Suprapubic skin (tissue), 4 donors: Measurements from ENCODE around the gene DUOX2. TPM values are rescaled to one million over a fixed set of nuclear protein-coding genes. Genes with fewer than 3 reads are reported as not detected.

ENCODE experiments used
- DNase-seq, 2 donors: peaks; one replicate each; pipeline ENCODE4 v3.0.0-alpha.2; 2019; ENCODE audit warnings: low spot score in 2 of 2
- H3K27ac ChIP-seq: fragments of 200-600 bp; sonication (generic); one replicate; pipeline ENCODE4 v1.5.1; 2019
- H3K27me3 ChIP-seq: fragments of 200-600 bp; sonication (generic); one replicate; pipeline ENCODE4 v1.5.1; 2019
- H3K36me3 ChIP-seq: fragments of 200-600 bp; sonication (generic); one replicate; pipeline ENCODE4 v1.5.1; 2019
- H3K4me1 ChIP-seq: fragments of 200-600 bp; sonication (generic); one replicate; pipeline ENCODE4 v1.5.1; 2019
- H3K4me3 ChIP-seq: fragments of 200-600 bp; sonication (generic); one replicate; pipeline ENCODE4 v1.5.1; 2019; ENCODE audit warnings: mild to moderate bottlenecking
- H3K9me3 ChIP-seq: fragments of 200-600 bp; sonication (generic); one replicate; pipeline ENCODE4 v1.5.1; 2019
- CTCF ChIP-seq, 2 donors: fragments of 200-600 bp in 1 of 2; fragments of 450-650 bp in 1 of 2; sonication (generic) in 1 of 2; IDR thresholded peaks; one replicate each; pipeline ENCODE4 v1.5.1; 2016 to 2019; ENCODE audit warnings: antibody characterized with exemption in 2 of 2, mild to moderate bottlenecking in 1 of 2, moderate library complexity in 1 of 2
- EP300 ChIP-seq: sonication (generic); formaldehyde crosslinking; IDR thresholded peaks from one replicate; pipeline ENCODE4 v1.6.1; 2017; ENCODE audit warnings: antibody characterized with exemption
- POLR2A ChIP-seq, 2 donors: fragments of 450-650 bp; IDR thresholded peaks; one replicate each; pipeline ENCODE4 v1.6.1; 2017; ENCODE audit warnings: antibody characterized with exemption in 2 of 2, mild to moderate bottlenecking in 2 of 2, moderate library complexity in 2 of 2
- POLR2AphosphoS5 ChIP-seq, 3 donors: sonication (generic); formaldehyde crosslinking; IDR thresholded peaks; one replicate each; pipeline ENCODE4 v1.6.1; 2017; ENCODE audit warnings: antibody characterized with exemption in 3 of 3
- WGBS: methylation state at CpG from one replicate; pipeline ENCODE4 v1.1.5; 2018; 5-methylcytosine and 5-hydroxymethylcytosine counted together
- total RNA-seq, 4 donors: library from RNA; depleted of rRNA; stranded (reverse); fragments of >200 nt; gene quantifications; one replicate each; pipeline ENCODE4 v1.1.0, GENCODE V29; 2016

DUOX2 gene
- total RNA-seq, 4 donors from 2014 or later, result 2.3 to 32.6 (median 6.9) TPM

- peaks cover 33% of the 10 kb centered on the region for H3K4me1 ChIP-seq
- WGBS, result under 1% methylated on average over 14 of the region's 14 CpGs
Observed at GRCh38 chr15:45118131-45118588, 4.2 kb upstream of the DUOX2 start.

GRCh38 chr15:45117308-45118130 is 3.5 kb upstream of the DUOX2 start:
- 37% methylated on average over 32 of the region's 33 CpGs for WGBS
- H3K4me3 ChIP-seq, result peak overlapping the region; percentile 13
- no peak overlapping the region for H3K27ac ChIP-seq

More at GRCh38 chr15:45118131-45118588, 4.2 kb upstream of the DUOX2 start:
- H3K36me3 ChIP-seq, result no peaks in the 10 kb centered on the region
- peaks cover 54% of the 10 kb centered on the region for H3K27me3 ChIP-seq
- H3K9me3 ChIP-seq, result no peaks in the 10 kb centered on the region
- TF ChIP-seq CTCF (IDR thresholded peaks at IDR 0.05), result peak; percentile 67 to 99
- no peak for TF ChIP-seq EP300
- H3K27ac ChIP-seq, result no peak overlapping the region
- peak; percentile 87 to 88 for DNase-seq
- H3K4me3 ChIP-seq, result peak overlapping the region; percentile 13

GRCh38 chr15:45116482-45117307 is 2.7 kb upstream of the DUOX2 start:
- no peak for DNase-seq
- Histone ChIP-seq H3K36me3 (no peaks in the 10 kb centered on the region), H3K27me3 (peaks cover 69% of the 10 kb centered on the region), H3K4me3 (no peak overlapping the region), H3K9me3 (no peaks in the 10 kb centered on the region), H3K27ac (no peak overlapping the region), H3K4me1 (peaks cover 48% of the 10 kb centered on the region)
- WGBS, result 7% methylated on average over 21 of the region's 65 CpGs
- TF ChIP-seq POLR2A (IDR thresholded peaks at IDR 0.05) (no peak), CTCF (IDR thresholded peaks at IDR 0.05) (no peak)

More at GRCh38 chr15:45117308-45118130, 3.5 kb upstream of the DUOX2 start:
- peaks cover 40% of the 10 kb centered on the region for H3K4me1 ChIP-seq
- no peak for TF ChIP-seq POLR2AphosphoS5 (IDR thresholded peaks at IDR 0.05)
- TF ChIP-seq POLR2A (IDR thresholded peaks at IDR 0.05), result no peak
- no peak for DNase-seq
- no peaks in the 10 kb centered on the region for H3K36me3 ChIP-seq
- peaks cover 60% of the 10 kb centered on the region for H3K27me3 ChIP-seq
- H3K9me3 ChIP-seq, result no peaks in the 10 kb centered on the region

- no peaks in the 10 kb centered on the region for H3K36me3 ChIP-seq
- no peak overlapping the region for H3K4me3 ChIP-seq
- no peak for DNase-seq
- no peak overlapping the region for H3K27ac ChIP-seq
- TF ChIP-seq POLR2AphosphoS5 (IDR thresholded peaks at IDR 0.05) (no peak), EP300 (no peak), POLR2A (IDR thresholded peaks at IDR 0.05) (no peak), CTCF (IDR thresholded peaks at IDR 0.05) (no peak)
- H3K4me1 ChIP-seq, result peaks cover 52% of the 10 kb centered on the region
- WGBS, result 13% methylated on average over 19 of the region's 19 CpGs
- no peaks in the 10 kb centered on the region for H3K9me3 ChIP-seq
- H3K27me3 ChIP-seq, result peaks cover 74% of the 10 kb centered on the region
Observed at GRCh38 chr15:45116006-45116481, 2.1 kb upstream of the DUOX2 start.

- Histone ChIP-seq H3K4me1 (peaks cover 52% of the 10 kb centered on the region), H3K27me3 (peaks cover 73% of the 10 kb centered on the region), H3K36me3 (no peaks in the 10 kb centered on the region), H3K4me3 (no peak overlapping the region), H3K9me3 (no peaks in the 10 kb centered on the region), H3K27ac (no peak overlapping the region)
- TF ChIP-seq EP300 (no peak), POLR2A (IDR thresholded peaks at IDR 0.05) (no peak), CTCF (IDR thresholded peaks at IDR 0.05) (no peak)
- 41% methylated on average over 7 of the region's 7 CpGs for WGBS
- no peak for DNase-seq
Observed at GRCh38 chr15:45115312-45115820, 1.4 kb upstream of the DUOX2 start.
